Smooth muscle cell (in vitro differentiated cells): ENCODE measurements around the gene LAMA2. TPM values are rescaled to one million over a fixed set of nuclear protein-coding genes. Genes with fewer than 3 reads are reported as not detected.
A peak's percentile ranks its signal among the peaks of the same experiment; 100 is the strongest.

Experiments used
- DNase-seq: peaks from one replicate; lab custom pipeline; 2025; ENCODE audit not compliant: unreplicated experiment; lab: John Stamatoyannopoulos, UW
- H2AFZ ChIP-seq: fragments of 200-600 bp; sonication (generic); 2 replicates; pipeline ENCODE4 v1.6.0; 2016; ENCODE audit warnings: antibody characterized with exemption, low read depth, mild to moderate bottlenecking
- H3F3A ChIP-seq: fragments of 200-600 bp; sonication (generic); 2 replicates; pipeline ENCODE4 v1.6.0; 2017; ENCODE audit warnings: antibody characterized with exemption, low read depth
- H3K27ac ChIP-seq: fragments of 200-600 bp; sonication (generic); 2 replicates; pipeline ENCODE4 v1.5.1; 2016; ENCODE audit warnings: low read depth, mild to moderate bottlenecking
- H3K27me3 ChIP-seq: fragments of 200-600 bp; sonication (generic); 2 replicates; pipeline ENCODE4 v1.6.1; 2016; ENCODE audit warnings: low read depth, mild to moderate bottlenecking
- H3K36me3 ChIP-seq: fragments of 200-600 bp; sonication (generic); 2 replicates; pipeline ENCODE4 v1.5.1; 2016; ENCODE audit warnings: low read depth
- H3K4me1 ChIP-seq: fragments of 200-600 bp; sonication (generic); 2 replicates; pipeline ENCODE4 v1.5.1; 2016; ENCODE audit warnings: low read depth
- H3K4me2 ChIP-seq: fragments of 200-600 bp; sonication (generic); 2 replicates; pipeline ENCODE4 v1.6.0; 2016; ENCODE audit warnings: mild to moderate bottlenecking
- H3K4me3 ChIP-seq: fragments of 200-600 bp; sonication (generic); 2 replicates; pipeline ENCODE4 v1.5.1; 2016; ENCODE audit warnings: mild to moderate bottlenecking
- H3K79me2 ChIP-seq: fragments of 200-600 bp; sonication (generic); 2 replicates; pipeline ENCODE4 v1.6.0; 2016; ENCODE audit warnings: low read depth, mild to moderate bottlenecking
- H3K9ac ChIP-seq: fragments of 200-600 bp; sonication (generic); 2 replicates; pipeline ENCODE4 v1.6.0; 2016; ENCODE audit warnings: low read depth
- H3K9me3 ChIP-seq: fragments of 200-600 bp; sonication (generic); replicated peaks from 2 replicates; pipeline ENCODE4 v1.5.1; 2016; ENCODE audit warnings: low read depth
- H4K20me1 ChIP-seq: fragments of 200-600 bp; sonication (generic); 2 replicates; pipeline ENCODE4 v1.6.0; 2016; ENCODE audit warnings: low read depth
- CTCF ChIP-seq: fragments of 200-600 bp; sonication (generic); IDR thresholded peaks from 2 replicates; pipeline ENCODE4 v1.5.1; 2017; ENCODE audit warnings: borderline replicate concordance, mild to moderate bottlenecking, antibody characterized with exemption; ENCODE audit not compliant: insufficient read depth, poor library complexity, severe bottlenecking
- WGBS: methylation state at CpG from one replicate; pipeline ENCODE4 v1.1.7; 2016; ENCODE audit warnings: low lambda C conversion rate; 5-methylcytosine and 5-hydroxymethylcytosine counted together
- polyA plus RNA-seq: library from polyadenylated mRNA; unstranded; fragments of >200 nt; fragmentation: Nextera tagmentation; extraction: Ambion mirVana; gene quantifications from 2 replicates; pipeline ENCODE4 v1.2.1, GENCODE V29; 2016
- total RNA-seq: library from RNA; depleted of rRNA; stranded (reverse); fragments of >200 nt; gene quantifications from 2 replicates; pipeline ENCODE4 v1.2.3, GENCODE V29; 2014

The LAMA2 gene
- total and polyA plus RNA-seq, 2 experiments from 2014 or later, result 21.7 to 92.9 TPM

GRCh38 chr6:129501740-129502660 is 619.1 kb downstream of the LAMA2 start:
- H2AFZ ChIP-seq, result no peak overlapping the region
- H3K4me3 ChIP-seq, result no peak overlapping the region
- no peaks in the 10 kb centered on the region for H4K20me1 ChIP-seq
- WGBS, result 76% methylated on average over 6 of the region's 6 CpGs
- peak overlapping the region; percentile 95 for H3K27ac ChIP-seq
- H3F3A ChIP-seq, result peaks cover 10% of the 10 kb centered on the region
- no peaks in the 10 kb centered on the region for H3K9me3 ChIP-seq
- H3K4me2 ChIP-seq, result peak overlapping the region; percentile 81
- H3K36me3 ChIP-seq, result no peaks in the 10 kb centered on the region
- no peaks in the 10 kb centered on the region for H3K27me3 ChIP-seq
- TF ChIP-seq CTCF, result no peak
- no peaks in the 10 kb centered on the region for H3K79me2 ChIP-seq
- H3K4me1 ChIP-seq, result peaks cover 16% of the 10 kb centered on the region
- H3K9ac ChIP-seq, result peak overlapping the region; percentile 22
- DNase-seq, result no peak

GRCh38 chr6:129504456-129504855 is 621.5 kb downstream of the LAMA2 start:
- Histone ChIP-seq H3F3A (peaks cover 10% of the 10 kb centered on the region), H3K36me3 (peaks cover 5% of the 10 kb centered on the region), H3K27ac (no peak overlapping the region), H3K9me3 (no peaks in the 10 kb centered on the region), H3K79me2 (no peaks in the 10 kb centered on the region), H3K4me3 (no peak overlapping the region), H3K27me3 (no peaks in the 10 kb centered on the region), H4K20me1 (no peaks in the 10 kb centered on the region), H3K4me2 (no peak overlapping the region), H3K4me1 (peaks cover 12% of the 10 kb centered on the region), H2AFZ (no peak overlapping the region), H3K9ac (no peak overlapping the region)
- no peak for TF ChIP-seq CTCF
- DNase-seq, result no peak
- WGBS, result 99% methylated on average over 2 of the region's 2 CpGs

GRCh38 chr6:129507059-129507807 is 624.3 kb downstream of the LAMA2 start:
- H3K4me3 ChIP-seq, result no peak overlapping the region
- H3K9ac ChIP-seq, result no peak overlapping the region
- no peaks in the 10 kb centered on the region for H4K20me1 ChIP-seq
- no peaks in the 10 kb centered on the region for H3K9me3 ChIP-seq
- no peaks in the 10 kb centered on the region for H3K4me1 ChIP-seq
- no peaks in the 10 kb centered on the region for H3F3A ChIP-seq
- no peaks in the 10 kb centered on the region for H3K27me3 ChIP-seq
- H3K4me2 ChIP-seq, result no peak overlapping the region
- H3K79me2 ChIP-seq, result no peaks in the 10 kb centered on the region
- WGBS, result 82% methylated on average over 5 of the region's 5 CpGs
- TF ChIP-seq CTCF, result no peak
- H2AFZ ChIP-seq, result no peak overlapping the region
- no peak for DNase-seq
- no peak overlapping the region for H3K27ac ChIP-seq
- peaks cover 5% of the 10 kb centered on the region for H3K36me3 ChIP-seq
